HT-29 (cell line): ENCODE results near the gene CD38. TPM values are rescaled to one million over a fixed set of nuclear protein-coding genes. Genes with fewer than 3 reads are reported as not detected.

Experiments used
- DNase-seq: peaks from one replicate; pipeline ENCODE4 v3.0.0-alpha.2; 2015; ENCODE audit warnings: low spot score
- total RNA-seq: library from RNA; depleted of rRNA; stranded (reverse); fragments of >200 nt; shearing (Covaris generic); gene quantifications from 2 replicates; pipeline ENCODE4 v1.2.3, GENCODE V29; 2014; rRNA removed

Gene CD38
- total RNA-seq, 1 experiment from 2014 or later: not detected

- DNase-seq: no peak
Measured at GRCh38 chr4:15894921-15895916, 117.1 kb downstream of the CD38 start.

DNA sequence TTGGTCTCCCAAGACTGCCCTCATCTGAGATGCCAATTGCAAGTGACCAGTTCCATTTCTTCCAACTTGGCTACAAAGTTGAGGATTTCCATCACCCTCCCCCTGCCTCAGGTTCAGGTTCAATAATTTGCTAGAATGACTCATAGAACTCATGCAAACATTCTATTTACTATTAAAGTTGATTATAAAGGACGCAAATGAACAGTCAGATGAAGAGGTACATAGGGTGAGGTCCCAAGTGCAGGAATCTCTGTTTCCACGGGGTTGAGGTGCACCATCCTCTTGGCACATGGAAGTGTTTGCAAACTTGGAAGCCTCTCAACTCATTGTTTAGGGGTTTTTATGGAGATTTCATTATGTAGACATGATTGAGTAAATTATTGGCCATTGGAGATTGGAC, 119.4 kb downstream of the CD38 start:
- no peak for DNase-seq

GRCh38 chr4:15898902-15899301, 120.8 kb downstream of the CD38 start:
- DNase-seq: no peak

- DNase-seq: no peak
Measured at GRCh38 chr4:15899511-15899910, 121.4 kb downstream of the CD38 start.

DNA sequence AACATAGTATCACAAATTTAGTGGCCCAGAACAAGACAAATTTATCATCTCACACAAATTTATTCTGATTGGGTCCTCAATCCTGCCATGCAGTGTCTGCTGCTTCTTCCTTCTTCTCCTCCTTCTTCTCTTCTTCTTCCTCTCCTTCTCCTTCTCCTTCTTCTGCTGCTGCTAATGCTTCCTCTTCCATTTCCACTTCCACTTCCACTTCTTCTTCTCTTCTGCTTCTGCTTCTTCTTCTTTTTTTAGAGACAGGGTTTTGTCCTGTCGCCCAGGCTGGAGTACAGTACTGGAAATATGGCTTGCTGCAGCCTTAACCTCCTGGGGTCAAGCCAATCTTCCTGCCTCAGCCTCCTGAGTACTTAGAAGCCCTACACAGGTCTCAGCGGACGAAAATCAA, 122.9 kb downstream of the CD38 start:
- DNase-seq: no peak

GRCh38 chr4:15901998-15902397, 123.9 kb downstream of the CD38 start:
- DNase-seq: no peak

- no peak for DNase-seq
Measured at GRCh38 chr4:15902746-15903145, 124.6 kb downstream of the CD38 start.

Other genes with a start within 250 kb of the CD38 start
- gene FBXL5, start 123.0 kb upstream of the CD38 start, total RNA-seq: 31.0 and 41.4 TPM in 2 replicates
- 8.2 and 11.2 TPM in 2 replicates for gene FAM200B, start 96.5 kb upstream of the CD38 start, total RNA-seq
- not detected in 2 replicates for gene BST1, start 75.3 kb upstream of the CD38 start, total RNA-seq
- 0.36 and 0.81 TPM in 2 replicates for gene FGFBP1, start 160.4 kb downstream of the CD38 start, total RNA-seq
- gene FGFBP2, start 184.8 kb downstream of the CD38 start, total RNA-seq: not detected in 2 replicates